NCI-H524 (cell line): ENCODE results near the gene LHPP.
"Not testable (repeated sequence)": the region's sequence is repeated elsewhere in the genome, so short reads cannot be mapped to it uniquely, and the experiment has no call there.

Experiments
- DNase-seq, 2 experiments: peaks; one replicate each; lab custom pipeline; 2025; lab: John Stamatoyannopoulos, UW

The LHPP gene

GRCh38 chr10:124573726-124574455 lies 112.3 kb downstream of the LHPP start:
- peak in 1 of 2 experiments; percentile 0 for DNase-seq

- no peak for DNase-seq
Measured at GRCh38 chr10:124574456-124575070, 112.9 kb downstream of the LHPP start.

GRCh38 chr10:124575107-124576035 lies 113.7 kb downstream of the LHPP start:
- no peak for DNase-seq

- no peak for DNase-seq
Measured at GRCh38 chr10:124576526-124577420, 115.2 kb downstream of the LHPP start.

- no peak for DNase-seq
Measured at GRCh38 chr10:124577651-124578050, 116.0 kb downstream of the LHPP start.

- DNase-seq, result no peak
Measured at GRCh38 chr10:124578231-124579010, 116.8 kb downstream of the LHPP start.

GRCh38 chr10:124579011-124579399 lies 117.4 kb downstream of the LHPP start:
- no peak for DNase-seq

- DNase-seq, result no peak
Measured at GRCh38 chr10:124586142-124586541, 124.5 kb downstream of the LHPP start.

- no peak for DNase-seq
Measured at GRCh38 chr10:124587811-124588211, 126.2 kb downstream of the LHPP start.

GRCh38 chr10:124588341-124588735 lies 126.7 kb downstream of the LHPP start:
- DNase-seq, result not testable (repeated sequence)

GRCh38 chr10:124588736-124589490 lies 127.3 kb downstream of the LHPP start:
- DNase-seq, result no peak

GRCh38 chr10:124589491-124590041 lies 127.9 kb downstream of the LHPP start:
- no peak for DNase-seq

GRCh38 chr10:124590216-124591122 lies 128.8 kb downstream of the LHPP start:
- DNase-seq, result no peak

- no peak for DNase-seq
Measured at GRCh38 chr10:124591123-124591495, 129.5 kb downstream of the LHPP start.

- DNase-seq, result no peak
Measured at GRCh38 chr10:124592101-124592500, 130.5 kb downstream of the LHPP start.

- no peak for DNase-seq
Measured at GRCh38 chr10:124592736-124593430, 131.3 kb downstream of the LHPP start.

GRCh38 chr10:124593431-124593985 lies 131.9 kb downstream of the LHPP start:
- no peak for DNase-seq

GRCh38 chr10:124594240-124594639 lies 132.6 kb downstream of the LHPP start:
- DNase-seq, result no peak
